ACHN (cell line): ENCODE measurements around the gene LENEP.
"Not testable (repeated sequence)": the region's sequence is repeated elsewhere in the genome, so short reads cannot be mapped to it uniquely, and the experiment has no call there.

ENCODE experiments used
- DNase-seq: peaks from one replicate; pipeline ENCODE4 v3.0.0-alpha.2; 2015
- in situ Hi-C: cut with HindIII; loops from 2 replicates; pipeline ENCODE4 v1.10.0; 2017; ENCODE audit warnings: low sequenced_read_pairs, low pct_ligation_motif_present, low pct_unique_long_range_greater_than_20kb

LENEP gene

GRCh38 chr1:154992721-154993571 lies 440 bp upstream of the LENEP start:
- peak; percentile 57 for DNase-seq

GRCh38 chr1:154994269-154994587 lies 842 bp downstream of the LENEP start:
- no peak for DNase-seq
- in situ Hi-C loops = no loop called here

More at GRCh38 chr1:154992721-154993571, 440 bp upstream of the LENEP start:
- in situ Hi-C loops = no loop called here

- no peak for DNase-seq
- in situ Hi-C loops = no loop called here
Measured at GRCh38 chr1:154994591-154994990, 1.2 kb downstream of the LENEP start.

GRCh38 chr1:154995301-154995983 lies 2.1 kb downstream of the LENEP start:
- in situ Hi-C loops = not testable (repeated sequence)

GRCh38 chr1:154996966-154997701 lies 3.7 kb downstream of the LENEP start:
- DNase-seq = no peak
- in situ Hi-C loops = no loop called here

More at GRCh38 chr1:154995301-154995983, 2.1 kb downstream of the LENEP start:
- peak; percentile 83 for DNase-seq

GRCh38 chr1:154998201-154998780 lies 4.9 kb downstream of the LENEP start:
- no peak for DNase-seq
- in situ Hi-C loops = no loop called here

- in situ Hi-C loops = no loop called here
- peak; percentile 76 for DNase-seq
Measured at GRCh38 chr1:154998818-154999570, 5.6 kb downstream of the LENEP start.

- DNase-seq = no peak
- in situ Hi-C loops = no loop called here
Measured at GRCh38 chr1:154999571-155000410, 6.4 kb downstream of the LENEP start.

GRCh38 chr1:155000411-155000725 lies 7.0 kb downstream of the LENEP start:
- in situ Hi-C loops = no loop called here
- DNase-seq = no peak

- peak; percentile 94 for DNase-seq
Measured at GRCh38 chr1:155000726-155001424, 7.5 kb downstream of the LENEP start.

GRCh38 chr1:155001425-155001674 lies 8.0 kb downstream of the LENEP start:
- no peak for DNase-seq
- in situ Hi-C loops = no loop called here

More at GRCh38 chr1:155000726-155001424, 7.5 kb downstream of the LENEP start:
- in situ Hi-C loops = no loop called here

- in situ Hi-C loops = no loop called here
- DNase-seq = peak; percentile 99
Measured at GRCh38 chr1:155001675-155002463, 8.5 kb downstream of the LENEP start.

- in situ Hi-C loops = no loop called here
- peak; percentile 40 for DNase-seq
Measured at GRCh38 chr1:155002464-155003226, 9.3 kb downstream of the LENEP start, which contains the start of gene ZBTB7B. Gene ZBTB7B (plus strand): TSS chr1:155002802. CDS start chr1:155014661, 11,859 bp downstream.

- in situ Hi-C loops = no loop called here
- peak; percentile 37 for DNase-seq
Measured at GRCh38 chr1:155003227-155003765, 9.9 kb downstream of the LENEP start.

- in situ Hi-C loops = no loop called here
- DNase-seq = peak; percentile 81
Measured at GRCh38 chr1:155003766-155004351, 10.5 kb downstream of the LENEP start.
